Progenitor cell of endocrine pancreas (in vitro differentiated cells): ENCODE measurements around the gene BST1. TPM values are rescaled to one million over a fixed set of nuclear protein-coding genes. Genes with fewer than 3 reads are reported as not detected.

ENCODE experiments used
- DNase-seq: peaks from one replicate; pipeline ENCODE4 v3.0.0; 2021; ENCODE audit warnings: low spot score; ENCODE audit not compliant: unreplicated experiment
- H3K27ac Mint-ChIP-seq: 2 replicates; pipeline ENCODE4 v1.8.0; 2021; ENCODE audit warnings: mild to moderate bottlenecking, moderate library complexity, mixed read lengths
- H3K27me3 Mint-ChIP-seq: 2 replicates; pipeline ENCODE4 v1.8.0; 2021; ENCODE audit warnings: mixed read lengths
- H3K36me3 Mint-ChIP-seq: 2 replicates; pipeline ENCODE4 v1.8.0; 2022; ENCODE audit warnings: mixed read lengths; ENCODE audit not compliant: insufficient read depth
- H3K4me1 Mint-ChIP-seq: 2 replicates; pipeline ENCODE4 v1.8.0; 2021; ENCODE audit warnings: low read depth, mixed read lengths
- H3K4me3 Mint-ChIP-seq: 2 replicates; pipeline ENCODE4 v1.8.0; 2021; ENCODE audit warnings: low read depth, mild to moderate bottlenecking, moderate library complexity, mixed read lengths
- H3K9me3 Mint-ChIP-seq: 2 replicates; pipeline ENCODE4 v1.8.0; 2021; ENCODE audit warnings: low read depth, mixed read lengths
- total RNA-seq: library from RNA; stranded (reverse); gene quantifications from 2 replicates; pipeline ENCODE4 v1.2.1, GENCODE V29; 2021
- TF ChIP-seq, protein P1 (sequence below): fragments of 200-600 bp; sonication (generic); IDR thresholded peaks from one replicate; pipeline ENCODE4 v1.5.0; 2021; ENCODE audit warnings: antibody characterized with exemption, mild to moderate bottlenecking; ENCODE audit not compliant: unreplicated experiment

The BST1 gene
- total RNA-seq, 1 donor from 2014 or later: 0.38 TPM

DNA sequence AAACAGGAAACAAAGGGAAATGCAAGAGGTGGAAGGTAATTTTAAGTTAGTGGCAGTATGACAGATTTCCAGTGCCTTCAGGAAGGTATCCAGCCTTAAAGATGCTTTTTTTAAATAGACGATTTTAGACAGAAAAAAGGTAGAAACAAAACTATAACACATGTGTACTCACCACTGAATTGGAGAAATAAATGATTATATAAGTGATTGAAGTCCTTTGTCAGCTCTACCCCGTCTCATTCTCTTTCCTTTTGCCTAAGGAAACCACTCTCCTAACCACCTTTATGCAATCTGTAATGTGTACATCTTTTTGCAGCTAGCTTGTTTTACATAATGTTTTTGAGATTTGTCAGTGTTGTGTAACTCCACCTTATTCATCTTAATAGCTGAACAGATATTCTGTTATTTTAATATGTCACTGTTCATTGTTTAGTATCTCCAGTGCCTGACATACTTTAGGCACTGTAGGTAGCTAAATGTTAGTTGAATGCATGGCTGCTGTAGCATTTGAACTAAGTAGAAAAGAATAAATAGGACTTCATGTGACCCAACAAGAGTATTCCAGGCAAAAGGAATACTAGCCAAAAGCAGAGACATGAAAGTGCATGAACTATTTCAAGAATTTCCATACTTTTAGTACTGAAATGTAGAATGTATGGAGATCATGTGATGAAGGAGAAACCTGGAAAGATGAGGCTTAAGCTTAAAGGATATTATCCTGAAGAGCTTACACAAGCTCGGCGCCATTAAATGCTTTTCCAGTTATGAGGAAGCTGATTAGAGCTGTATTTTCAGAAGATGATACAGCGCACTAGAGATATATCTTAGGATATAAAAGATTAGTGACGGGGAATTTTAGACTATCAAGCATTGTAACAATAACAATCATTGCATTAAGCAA lies 20.4 kb upstream of the BST1 start:
- H3K27me3 Mint-ChIP-seq: no peaks in the 10 kb centered on the region
- peaks cover 24% of the 10 kb centered on the region for H3K4me1 Mint-ChIP-seq
- H3K27ac Mint-ChIP-seq: peak overlapping the region; percentile 100
- H3K9me3 Mint-ChIP-seq: no peaks in the 10 kb centered on the region
- DNase-seq: no peak
- H3K4me3 Mint-ChIP-seq: peak overlapping the region; percentile 94
- TF ChIP-seq, protein P1, sequence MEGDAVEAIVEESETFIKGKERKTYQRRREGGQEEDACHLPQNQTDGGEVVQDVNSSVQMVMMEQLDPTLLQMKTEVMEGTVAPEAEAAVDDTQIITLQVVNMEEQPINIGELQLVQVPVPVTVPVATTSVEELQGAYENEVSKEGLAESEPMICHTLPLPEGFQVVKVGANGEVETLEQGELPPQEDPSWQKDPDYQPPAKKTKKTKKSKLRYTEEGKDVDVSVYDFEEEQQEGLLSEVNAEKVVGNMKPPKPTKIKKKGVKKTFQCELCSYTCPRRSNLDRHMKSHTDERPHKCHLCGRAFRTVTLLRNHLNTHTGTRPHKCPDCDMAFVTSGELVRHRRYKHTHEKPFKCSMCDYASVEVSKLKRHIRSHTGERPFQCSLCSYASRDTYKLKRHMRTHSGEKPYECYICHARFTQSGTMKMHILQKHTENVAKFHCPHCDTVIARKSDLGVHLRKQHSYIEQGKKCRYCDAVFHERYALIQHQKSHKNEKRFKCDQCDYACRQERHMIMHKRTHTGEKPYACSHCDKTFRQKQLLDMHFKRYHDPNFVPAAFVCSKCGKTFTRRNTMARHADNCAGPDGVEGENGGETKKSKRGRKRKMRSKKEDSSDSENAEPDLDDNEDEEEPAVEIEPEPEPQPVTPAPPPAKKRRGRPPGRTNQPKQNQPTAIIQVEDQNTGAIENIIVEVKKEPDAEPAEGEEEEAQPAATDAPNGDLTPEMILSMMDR: no peak
- H3K36me3 Mint-ChIP-seq: peaks cover 16% of the 10 kb centered on the region

DNA sequence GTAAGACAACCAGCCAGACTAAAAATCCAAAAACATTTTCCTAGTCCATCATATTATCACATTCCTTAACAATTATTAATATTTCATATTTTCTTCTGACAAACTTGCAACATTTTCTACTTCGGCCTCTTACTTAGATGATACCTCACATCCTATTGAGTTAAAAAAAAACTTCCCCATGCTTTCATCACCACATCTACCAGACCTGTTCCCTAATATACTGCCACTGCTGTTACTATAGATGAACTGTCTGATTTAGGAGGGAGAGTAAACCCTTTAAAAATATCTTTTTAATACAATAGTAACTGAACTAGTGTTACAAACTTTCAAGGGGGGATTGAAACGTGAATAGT lies 19.7 kb upstream of the BST1 start:
- no peaks in the 10 kb centered on the region for H3K27me3 Mint-ChIP-seq
- H3K27ac Mint-ChIP-seq: peak overlapping the region; percentile 100
- H3K9me3 Mint-ChIP-seq: no peaks in the 10 kb centered on the region
- TF ChIP-seq, protein P1: no peak
- H3K36me3 Mint-ChIP-seq: peaks cover 16% of the 10 kb centered on the region
- no peak for DNase-seq
- H3K4me3 Mint-ChIP-seq: peak overlapping the region; percentile 94
- H3K4me1 Mint-ChIP-seq: peaks cover 21% of the 10 kb centered on the region

DNA sequence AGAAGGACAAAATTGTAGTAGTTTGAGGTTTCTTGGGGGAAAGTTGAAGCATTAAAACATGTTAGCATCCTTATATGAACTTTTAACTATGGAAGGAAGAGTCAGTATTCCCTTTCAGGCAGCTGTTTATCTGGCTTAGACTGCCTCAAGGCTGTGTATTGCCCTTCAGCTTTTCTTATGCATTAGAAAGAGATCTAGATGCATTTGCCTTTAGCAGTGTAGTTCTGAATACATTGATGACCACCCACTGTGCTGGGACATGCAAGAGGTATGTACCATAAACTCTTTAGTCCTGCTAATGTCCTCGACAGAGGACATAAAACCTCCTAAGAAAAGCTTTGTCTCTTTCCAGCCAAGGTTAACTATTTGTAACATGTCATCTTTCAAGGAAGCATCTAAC lies 18.4 kb upstream of the BST1 start:
- Mint-ChIP-seq H3K9me3 (no peaks in the 10 kb centered on the region), H3K36me3 (peaks cover 19% of the 10 kb centered on the region), H3K27me3 (no peaks in the 10 kb centered on the region), H3K4me3 (no peak overlapping the region), H3K4me1 (peaks cover 21% of the 10 kb centered on the region), H3K27ac (no peak overlapping the region)
- DNase-seq: no peak
- TF ChIP-seq, protein P1: no peak

DNA sequence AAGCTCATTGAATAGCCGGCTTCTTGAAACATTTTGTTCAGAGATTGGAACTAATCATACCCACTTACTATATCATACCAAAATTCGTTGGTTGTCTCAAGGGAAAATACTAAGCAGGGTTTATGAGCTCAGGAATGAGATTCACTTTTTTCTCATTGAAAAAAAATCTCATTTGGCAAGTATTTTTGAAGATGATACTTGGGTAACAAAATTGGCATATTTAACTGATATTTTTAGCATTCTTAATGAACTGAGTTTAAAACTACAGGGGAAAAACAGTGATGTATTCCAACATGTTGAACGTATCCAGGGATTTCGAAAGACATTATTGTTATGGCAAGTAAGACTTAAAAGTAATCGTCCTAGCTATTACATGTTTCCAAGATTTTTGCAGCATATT lies 14.8 kb upstream of the BST1 start:
- Mint-ChIP-seq H3K27ac (no peak overlapping the region), H3K27me3 (no peaks in the 10 kb centered on the region), H3K36me3 (peaks cover 22% of the 10 kb centered on the region), H3K9me3 (peaks cover 3% of the 10 kb centered on the region), H3K4me1 (peaks cover 11% of the 10 kb centered on the region), H3K4me3 (no peak overlapping the region)
- no peak for DNase-seq
- TF ChIP-seq, protein P1: no peak

DNA sequence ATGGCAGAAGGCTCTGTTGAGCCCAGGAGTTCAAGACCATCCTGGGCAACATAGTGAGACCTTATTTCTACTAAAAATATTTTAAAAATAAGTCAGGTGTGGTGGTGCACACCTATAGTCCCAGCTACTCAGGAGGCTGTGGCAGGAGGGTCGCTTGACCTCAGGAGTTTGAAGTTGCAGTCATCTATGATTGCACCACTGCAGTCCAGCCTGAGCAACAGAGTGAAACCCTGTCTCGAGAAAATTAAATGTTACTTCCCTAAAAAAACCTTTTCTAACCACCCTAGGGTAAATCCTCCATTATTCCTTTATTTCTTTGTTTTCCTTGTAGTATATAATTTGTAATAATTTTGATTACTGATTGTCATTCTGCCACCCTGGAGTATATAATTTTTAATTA lies 13.3 kb upstream of the BST1 start:
- Mint-ChIP-seq H3K27ac (no peak overlapping the region), H3K4me1 (peaks cover 5% of the 10 kb centered on the region), H3K4me3 (no peak overlapping the region), H3K9me3 (peaks cover 8% of the 10 kb centered on the region), H3K36me3 (peaks cover 22% of the 10 kb centered on the region), H3K27me3 (no peaks in the 10 kb centered on the region)
- TF ChIP-seq, protein P1: no peak
- no peak for DNase-seq
